Neural progenitor cell (in vitro differentiated cells): Measurements from ENCODE around the gene TREML4. TPM values are rescaled to one million over a fixed set of nuclear protein-coding genes. Genes with fewer than 3 reads are reported as not detected.

ENCODE experiments used
- DNase-seq: peaks from one replicate; pipeline ENCODE4 v3.0.0-alpha.2; 2016; ENCODE audit warnings: low spot score
- H2AFZ ChIP-seq: fragments of 200-600 bp; sonication (generic); replicated peaks from 2 replicates; pipeline ENCODE4 v1.6.1; 2016; ENCODE audit warnings: antibody characterized with exemption
- H3F3A ChIP-seq: fragments of 200-600 bp; sonication (generic); 2 replicates; pipeline ENCODE4 v1.6.1; 2016; ENCODE audit warnings: antibody characterized with exemption, low read depth
- H3K27ac ChIP-seq: fragments of 200-600 bp; sonication (generic); 2 replicates; pipeline ENCODE4 v1.5.1; 2016; ENCODE audit warnings: mild to moderate bottlenecking
- H3K27me3 ChIP-seq: fragments of 200-600 bp; sonication (generic); 2 replicates; pipeline ENCODE4 v1.6.1; 2016; ENCODE audit warnings: mild to moderate bottlenecking, moderate library complexity
- H3K36me3 ChIP-seq: fragments of 200-600 bp; sonication (generic); 2 replicates; pipeline ENCODE4 v1.5.1; 2016
- H3K4me1 ChIP-seq: fragments of 200-600 bp; sonication (generic); 2 replicates; pipeline ENCODE4 v1.6.1; 2016; ENCODE audit warnings: mixed run types
- H3K4me2 ChIP-seq: fragments of 200-600 bp; sonication (generic); 2 replicates; pipeline ENCODE4 v1.6.1; 2016
- H3K4me3 ChIP-seq: fragments of 200-600 bp; sonication (generic); 2 replicates; pipeline ENCODE4 v1.5.1; 2016
- H3K79me2 ChIP-seq: fragments of 200-600 bp; sonication (generic); 2 replicates; pipeline ENCODE4 v1.6.1; 2016; ENCODE audit warnings: low read depth
- H3K9ac ChIP-seq: fragments of 200-600 bp; sonication (generic); 2 replicates; pipeline ENCODE4 v1.6.1; 2016
- H3K9me3 ChIP-seq: fragments of 200-600 bp; sonication (generic); 2 replicates; pipeline ENCODE4 v1.5.1; 2016; ENCODE audit warnings: low read depth
- H4K20me1 ChIP-seq: fragments of 200-600 bp; sonication (generic); 2 replicates; pipeline ENCODE4 v1.6.1; 2016; ENCODE audit warnings: low read depth
- H3K27ac Mint-ChIP-seq: 3 replicates; pipeline ENCODE4 v1.8.0; 2021; ENCODE audit warnings: mixed read lengths
- H3K27me3 Mint-ChIP-seq: 2 replicates; pipeline ENCODE4 v1.8.0; 2022; ENCODE audit warnings: low read depth, mild to moderate bottlenecking, inconsistent platforms, moderate library complexity, mixed read lengths; ENCODE audit not compliant: insufficient read depth
- H3K36me3 Mint-ChIP-seq: 3 replicates; pipeline ENCODE4 v1.8.0; 2021; ENCODE audit warnings: mixed read lengths
- H3K4me1 Mint-ChIP-seq: 3 replicates; pipeline ENCODE4 v1.8.0; 2021; ENCODE audit warnings: mixed read lengths
- H3K4me3 Mint-ChIP-seq: 3 replicates; pipeline ENCODE4 v1.8.0; 2021; ENCODE audit warnings: mild to moderate bottlenecking, moderate library complexity, mixed read lengths
- H3K9me3 Mint-ChIP-seq: 3 replicates; pipeline ENCODE4 v1.8.0; 2020; ENCODE audit warnings: mixed read lengths
- CTCF ChIP-seq: fragments of 200-600 bp; sonication (generic); IDR thresholded peaks from 2 replicates; pipeline ENCODE4 v1.5.1; 2017; ENCODE audit warnings: antibody characterized with exemption, mild to moderate bottlenecking
- EZH2 ChIP-seq: fragments of 200-600 bp; sonication (generic); IDR thresholded peaks from 2 replicates; pipeline ENCODE4 v1.6.1; 2017; ENCODE audit warnings: antibody characterized with exemption, mild to moderate bottlenecking, moderate library complexity
- EZH2phosphoT487 ChIP-seq: fragments of 200-600 bp; sonication (generic); IDR thresholded peaks from 2 replicates; pipeline ENCODE4 v1.6.1; 2017; ENCODE audit warnings: antibody characterized with exemption
- total RNA-seq: library from RNA; depleted of rRNA; stranded (reverse); fragments of >200 nt; gene quantifications from 2 replicates; pipeline ENCODE4 v1.2.3, GENCODE V29; 2015; ENCODE audit warnings: low replicate concordance

Gene TREML4
- total RNA-seq, 1 donor from 2014 or later: not detected

DNA sequence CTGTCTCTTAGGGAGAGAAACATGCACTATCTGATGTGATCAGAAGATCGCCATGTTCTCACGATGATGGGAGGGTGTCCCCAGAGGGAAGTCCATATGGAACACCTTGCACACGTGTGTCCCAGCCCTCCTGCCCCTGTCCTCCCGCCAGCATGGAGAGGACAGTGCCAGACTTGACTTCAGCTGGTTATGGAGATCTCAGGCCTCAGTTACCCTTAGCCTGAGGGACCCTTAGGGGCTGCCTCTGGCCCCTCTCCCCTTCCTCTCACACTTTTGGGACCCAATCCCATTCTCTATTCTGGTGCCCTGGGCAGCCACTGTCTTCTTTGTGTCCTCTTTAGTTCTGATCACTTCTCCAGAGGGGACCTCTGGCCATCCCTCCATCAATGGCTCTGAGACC, 1.6 kb downstream of the TREML4 start:
- H3K27me3 ChIP-seq: no peaks in the 10 kb centered on the region
- TF ChIP-seq CTCF (no peak), EZH2phosphoT487 (no peak), EZH2 (no peak)
- H3K79me2 ChIP-seq: no peaks in the 10 kb centered on the region
- no peak overlapping the region for H3K9ac ChIP-seq
- no peak overlapping the region for H3K4me3 ChIP-seq
- Mint-ChIP-seq H3K9me3 (no peaks in the 10 kb centered on the region), H3K4me3 (no peak overlapping the region), H3K27ac (no peak overlapping the region), H3K36me3 (no peaks in the 10 kb centered on the region), H3K27me3 (peaks cover 10% of the 10 kb centered on the region), H3K4me1 (no peaks in the 10 kb centered on the region)
- no peaks in the 10 kb centered on the region for H3K36me3 ChIP-seq
- H3K27ac ChIP-seq: no peak overlapping the region
- H3K4me2 ChIP-seq: no peak overlapping the region
- no peak for DNase-seq
- no peaks in the 10 kb centered on the region for H3K4me1 ChIP-seq
- no peaks in the 10 kb centered on the region for H4K20me1 ChIP-seq
- no peaks in the 10 kb centered on the region for H3K9me3 ChIP-seq
- H2AFZ ChIP-seq: no peak overlapping the region
- H3F3A ChIP-seq: no peaks in the 10 kb centered on the region

GRCh38 chr6:41231246-41231645, 3.1 kb downstream of the TREML4 start:
- Histone ChIP-seq H3K9me3 (no peaks in the 10 kb centered on the region), H3K27ac (no peak overlapping the region), H4K20me1 (no peaks in the 10 kb centered on the region), H2AFZ (no peak overlapping the region), H3K36me3 (no peaks in the 10 kb centered on the region), H3K4me2 (no peak overlapping the region), H3K4me3 (no peak overlapping the region), H3K4me1 (no peaks in the 10 kb centered on the region), H3K79me2 (no peaks in the 10 kb centered on the region), H3K27me3 (no peaks in the 10 kb centered on the region), H3K9ac (no peak overlapping the region), H3F3A (no peaks in the 10 kb centered on the region)
- no peak for DNase-seq
- Mint-ChIP-seq H3K27ac (no peak overlapping the region), H3K27me3 (peaks cover 12% of the 10 kb centered on the region), H3K4me1 (no peaks in the 10 kb centered on the region), H3K9me3 (no peaks in the 10 kb centered on the region), H3K4me3 (no peak overlapping the region), H3K36me3 (no peaks in the 10 kb centered on the region)
- no peak for TF ChIP-seq EZH2
- TF ChIP-seq EZH2phosphoT487: no peak
- no peak for TF ChIP-seq CTCF

- Histone ChIP-seq H3K36me3 (no peaks in the 10 kb centered on the region), H3F3A (no peaks in the 10 kb centered on the region), H3K9ac (no peak overlapping the region), H2AFZ (no peak overlapping the region), H3K4me3 (no peak overlapping the region), H3K9me3 (no peaks in the 10 kb centered on the region), H3K4me2 (no peak overlapping the region), H4K20me1 (no peaks in the 10 kb centered on the region), H3K79me2 (no peaks in the 10 kb centered on the region), H3K4me1 (no peaks in the 10 kb centered on the region), H3K27ac (no peak overlapping the region), H3K27me3 (no peaks in the 10 kb centered on the region)
- DNase-seq: no peak
- Mint-ChIP-seq H3K36me3 (no peaks in the 10 kb centered on the region), H3K4me1 (no peaks in the 10 kb centered on the region), H3K27ac (no peak overlapping the region), H3K9me3 (no peaks in the 10 kb centered on the region), H3K27me3 (peaks cover 15% of the 10 kb centered on the region), H3K4me3 (no peak overlapping the region)
- no peak for TF ChIP-seq EZH2phosphoT487
Measured at GRCh38 chr6:41232667-41233066, 4.5 kb downstream of the TREML4 start.

DNA sequence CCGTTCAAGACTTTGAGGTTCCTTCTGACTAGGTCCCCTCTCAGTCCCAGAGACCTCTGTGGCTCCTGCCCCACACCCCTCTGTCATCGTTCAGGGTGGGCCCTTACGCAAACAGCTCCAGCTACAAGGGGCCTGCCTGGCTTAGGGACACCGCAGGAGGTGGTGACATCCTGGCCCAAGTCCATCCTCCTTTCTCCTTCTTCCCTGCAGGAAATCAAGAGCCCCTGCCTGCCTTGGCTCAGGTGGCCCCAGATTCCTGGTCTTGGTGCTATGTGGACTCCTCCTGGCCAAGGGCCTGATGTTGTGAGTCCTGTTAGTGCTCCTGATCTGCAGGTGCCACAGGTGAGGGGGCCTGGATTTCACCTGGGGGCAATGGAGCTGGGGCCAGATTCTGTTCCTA, 8.1 kb downstream of the TREML4 start:
- Mint-ChIP-seq H3K9me3 (no peaks in the 10 kb centered on the region), H3K27me3 (peaks cover 24% of the 10 kb centered on the region), H3K4me3 (no peak overlapping the region), H3K36me3 (no peaks in the 10 kb centered on the region), H3K4me1 (peaks cover 4% of the 10 kb centered on the region), H3K27ac (no peak overlapping the region)
- TF ChIP-seq EZH2phosphoT487: no peak
- no peak for TF ChIP-seq EZH2
- TF ChIP-seq CTCF: no peak
- Histone ChIP-seq H3K9ac (no peak overlapping the region), H3K27me3 (peaks cover 30% of the 10 kb centered on the region), H3K4me2 (no peak overlapping the region), H2AFZ (no peak overlapping the region), H3K36me3 (no peaks in the 10 kb centered on the region), H3K79me2 (no peaks in the 10 kb centered on the region), H4K20me1 (no peaks in the 10 kb centered on the region), H3K27ac (no peak overlapping the region), H3K4me3 (no peak overlapping the region), H3F3A (no peaks in the 10 kb centered on the region), H3K9me3 (no peaks in the 10 kb centered on the region), H3K4me1 (peaks cover 5% of the 10 kb centered on the region)
- DNase-seq: no peak
